Measurements from ENCODE around the gene RAB22A. TPM values are rescaled to one million over a fixed set of nuclear protein-coding genes. Genes with fewer than 3 reads are reported as not detected.

The RAB22A gene
- total and polyA plus RNA-seq, 9 of the 15 experiments (the other 6 are each of a cell fraction or from before 2014, with no cell fraction given): 1.1 to 8.0 (median 6.7) TPM

DNA sequence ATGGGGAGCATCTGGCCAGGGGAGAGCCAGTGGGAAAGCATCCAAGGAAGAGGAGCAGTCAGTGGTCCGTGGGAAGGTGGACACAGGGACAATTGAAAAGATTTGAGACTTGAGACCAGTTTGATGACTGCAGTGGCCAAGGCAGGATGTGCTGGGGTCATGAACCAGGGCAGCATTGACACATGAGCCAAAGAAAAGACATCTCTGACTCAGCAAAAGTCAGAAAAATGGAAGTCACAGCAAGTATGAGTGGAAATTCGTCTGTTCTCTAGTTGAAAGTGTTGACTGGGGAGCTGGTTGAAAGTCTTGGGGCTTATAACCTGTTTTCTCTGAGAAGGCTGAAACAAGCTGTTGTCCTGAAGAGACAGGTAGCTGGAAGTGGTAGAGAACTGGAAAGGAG, 31.3 kb downstream of the RAB22A start (continued):
- TF ChIP-seq, protein P1, sequence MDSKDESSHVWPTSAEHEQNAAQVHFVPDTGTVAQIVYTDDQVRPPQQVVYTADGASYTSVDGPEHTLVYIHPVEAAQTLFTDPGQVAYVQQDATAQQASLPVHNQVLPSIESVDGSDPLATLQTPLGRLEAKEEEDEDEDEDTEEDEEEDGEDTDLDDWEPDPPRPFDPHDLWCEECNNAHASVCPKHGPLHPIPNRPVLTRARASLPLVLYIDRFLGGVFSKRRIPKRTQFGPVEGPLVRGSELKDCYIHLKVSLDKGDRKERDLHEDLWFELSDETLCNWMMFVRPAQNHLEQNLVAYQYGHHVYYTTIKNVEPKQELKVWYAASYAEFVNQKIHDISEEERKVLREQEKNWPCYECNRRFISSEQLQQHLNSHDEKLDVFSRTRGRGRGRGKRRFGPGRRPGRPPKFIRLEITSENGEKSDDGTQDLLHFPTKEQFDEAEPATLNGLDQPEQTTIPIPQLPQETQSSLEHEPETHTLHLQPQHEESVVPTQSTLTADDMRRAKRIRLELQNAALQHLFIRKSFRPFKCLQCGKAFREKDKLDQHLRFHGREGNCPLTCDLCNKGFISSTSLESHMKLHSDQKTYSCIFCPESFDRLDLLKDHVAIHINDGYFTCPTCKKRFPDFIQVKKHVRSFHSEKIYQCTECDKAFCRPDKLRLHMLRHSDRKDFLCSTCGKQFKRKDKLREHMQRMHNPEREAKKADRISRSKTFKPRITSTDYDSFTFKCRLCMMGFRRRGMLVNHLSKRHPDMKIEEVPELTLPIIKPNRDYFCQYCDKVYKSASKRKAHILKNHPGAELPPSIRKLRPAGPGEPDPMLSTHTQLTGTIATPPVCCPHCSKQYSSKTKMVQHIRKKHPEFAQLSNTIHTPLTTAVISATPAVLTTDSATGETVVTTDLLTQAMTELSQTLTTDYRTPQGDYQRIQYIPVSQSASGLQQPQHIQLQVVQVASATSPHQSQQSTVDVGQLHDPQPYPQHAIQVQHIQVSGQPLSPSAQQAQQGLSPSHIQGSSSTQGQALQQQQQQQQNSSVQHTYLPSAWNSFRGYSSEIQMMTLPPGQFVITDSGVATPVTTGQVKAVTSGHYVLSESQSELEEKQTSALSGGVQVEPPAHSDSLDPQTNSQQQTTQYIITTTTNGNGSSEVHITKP (IDR thresholded peaks at IDR 0.05; ENCODE audit: partially characterized antibody): no peak
- TF ChIP-seq, protein P2, sequence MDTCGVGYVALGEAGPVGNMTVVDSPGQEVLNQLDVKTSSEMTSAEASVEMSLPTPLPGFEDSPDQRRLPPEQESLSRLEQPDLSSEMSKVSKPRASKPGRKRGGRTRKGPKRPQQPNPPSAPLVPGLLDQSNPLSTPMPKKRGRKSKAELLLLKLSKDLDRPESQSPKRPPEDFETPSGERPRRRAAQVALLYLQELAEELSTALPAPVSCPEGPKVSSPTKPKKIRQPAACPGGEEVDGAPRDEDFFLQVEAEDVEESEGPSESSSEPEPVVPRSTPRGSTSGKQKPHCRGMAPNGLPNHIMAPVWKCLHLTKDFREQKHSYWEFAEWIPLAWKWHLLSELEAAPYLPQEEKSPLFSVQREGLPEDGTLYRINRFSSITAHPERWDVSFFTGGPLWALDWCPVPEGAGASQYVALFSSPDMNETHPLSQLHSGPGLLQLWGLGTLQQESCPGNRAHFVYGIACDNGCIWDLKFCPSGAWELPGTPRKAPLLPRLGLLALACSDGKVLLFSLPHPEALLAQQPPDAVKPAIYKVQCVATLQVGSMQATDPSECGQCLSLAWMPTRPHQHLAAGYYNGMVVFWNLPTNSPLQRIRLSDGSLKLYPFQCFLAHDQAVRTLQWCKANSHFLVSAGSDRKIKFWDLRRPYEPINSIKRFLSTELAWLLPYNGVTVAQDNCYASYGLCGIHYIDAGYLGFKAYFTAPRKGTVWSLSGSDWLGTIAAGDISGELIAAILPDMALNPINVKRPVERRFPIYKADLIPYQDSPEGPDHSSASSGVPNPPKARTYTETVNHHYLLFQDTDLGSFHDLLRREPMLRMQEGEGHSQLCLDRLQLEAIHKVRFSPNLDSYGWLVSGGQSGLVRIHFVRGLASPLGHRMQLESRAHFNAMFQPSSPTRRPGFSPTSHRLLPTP (IDR thresholded peaks at IDR 0.05; ENCODE audit: borderline replicate concordance, extremely low read depth, insufficient read length): no peak
